Suprapubic skin (tissue), 4 donors: ENCODE measurements around the gene ERBIN. TPM values are rescaled to one million over a fixed set of nuclear protein-coding genes. Genes with fewer than 3 reads are reported as not detected.

ENCODE experiments used
- DNase-seq, 2 donors: peaks; one replicate each; pipeline ENCODE4 v3.0.0-alpha.2; 2019; ENCODE audit warnings: low spot score in 2 of 2
- H3K27ac ChIP-seq: fragments of 200-600 bp; sonication (generic); one replicate; pipeline ENCODE4 v1.5.1; 2019
- H3K27me3 ChIP-seq: fragments of 200-600 bp; sonication (generic); one replicate; pipeline ENCODE4 v1.5.1; 2019
- H3K36me3 ChIP-seq: fragments of 200-600 bp; sonication (generic); one replicate; pipeline ENCODE4 v1.5.1; 2019
- H3K4me1 ChIP-seq: fragments of 200-600 bp; sonication (generic); one replicate; pipeline ENCODE4 v1.5.1; 2019
- H3K4me3 ChIP-seq: fragments of 200-600 bp; sonication (generic); one replicate; pipeline ENCODE4 v1.5.1; 2019; ENCODE audit warnings: mild to moderate bottlenecking
- H3K9me3 ChIP-seq: fragments of 200-600 bp; sonication (generic); one replicate; pipeline ENCODE4 v1.5.1; 2019
- EP300 ChIP-seq: sonication (generic); formaldehyde crosslinking; IDR thresholded peaks from one replicate; pipeline ENCODE4 v1.6.1; 2017; ENCODE audit warnings: antibody characterized with exemption
- POLR2A ChIP-seq, 2 donors: fragments of 450-650 bp; IDR thresholded peaks; one replicate each; pipeline ENCODE4 v1.6.1; 2017; ENCODE audit warnings: antibody characterized with exemption in 2 of 2, mild to moderate bottlenecking in 2 of 2, moderate library complexity in 2 of 2
- POLR2AphosphoS5 ChIP-seq, 3 donors: sonication (generic); formaldehyde crosslinking; IDR thresholded peaks; one replicate each; pipeline ENCODE4 v1.6.1; 2017; ENCODE audit warnings: antibody characterized with exemption in 3 of 3
- WGBS: methylation state at CpG from one replicate; pipeline ENCODE4 v1.1.5; 2018; 5-methylcytosine and 5-hydroxymethylcytosine counted together
- total RNA-seq, 4 donors: library from RNA; depleted of rRNA; stranded (reverse); fragments of >200 nt; gene quantifications; one replicate each; pipeline ENCODE4 v1.1.0, GENCODE V29; 2016
- TF ChIP-seq, protein P1 (sequence below), 2 donors: fragments of 200-600 bp in 1 of 2; fragments of 450-650 bp in 1 of 2; sonication (generic) in 1 of 2; IDR thresholded peaks; one replicate each; pipeline ENCODE4 v1.5.1; 2016 to 2019; ENCODE audit warnings: antibody characterized with exemption in 2 of 2, mild to moderate bottlenecking in 1 of 2, moderate library complexity in 1 of 2

ERBIN gene
- total RNA-seq, 4 donors from 2014 or later = 84.6 to 141 (median 97.3) TPM

DNA sequence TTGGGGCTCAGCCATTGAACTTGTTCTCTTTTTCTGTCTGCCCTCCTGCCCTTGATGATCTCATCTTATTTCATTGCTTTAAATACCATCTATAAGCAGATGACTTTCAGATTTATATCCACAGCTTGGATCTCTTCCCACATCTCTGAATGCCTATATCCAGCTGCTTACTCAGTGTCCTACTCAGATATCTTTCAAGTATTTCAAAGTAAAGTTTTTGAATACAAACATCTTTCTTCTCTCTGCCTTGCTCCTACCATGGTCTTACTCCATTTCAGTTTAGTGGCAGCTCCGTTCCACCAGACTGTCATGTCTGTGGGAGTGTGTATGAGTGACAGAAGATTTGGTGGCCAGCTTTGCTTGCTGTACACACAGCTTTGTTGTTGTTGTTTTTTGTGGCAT, 59.7 kb downstream of the ERBIN start:
- H3K36me3 ChIP-seq = peaks cover 3% of the 10 kb centered on the region
- H3K9me3 ChIP-seq = no peaks in the 10 kb centered on the region
- peaks cover 16% of the 10 kb centered on the region for H3K4me1 ChIP-seq
- H3K27me3 ChIP-seq = no peaks in the 10 kb centered on the region
- H3K27ac ChIP-seq = no peak overlapping the region
- WGBS = 62% methylated on average over 1 of the region's 1 CpG
- H3K4me3 ChIP-seq = no peak overlapping the region
- DNase-seq = no peak
- TF ChIP-seq POLR2AphosphoS5 (IDR thresholded peaks at IDR 0.05) (no peak), EP300 (no peak), POLR2A (IDR thresholded peaks at IDR 0.05) (no peak)
- TF ChIP-seq, protein P1, sequence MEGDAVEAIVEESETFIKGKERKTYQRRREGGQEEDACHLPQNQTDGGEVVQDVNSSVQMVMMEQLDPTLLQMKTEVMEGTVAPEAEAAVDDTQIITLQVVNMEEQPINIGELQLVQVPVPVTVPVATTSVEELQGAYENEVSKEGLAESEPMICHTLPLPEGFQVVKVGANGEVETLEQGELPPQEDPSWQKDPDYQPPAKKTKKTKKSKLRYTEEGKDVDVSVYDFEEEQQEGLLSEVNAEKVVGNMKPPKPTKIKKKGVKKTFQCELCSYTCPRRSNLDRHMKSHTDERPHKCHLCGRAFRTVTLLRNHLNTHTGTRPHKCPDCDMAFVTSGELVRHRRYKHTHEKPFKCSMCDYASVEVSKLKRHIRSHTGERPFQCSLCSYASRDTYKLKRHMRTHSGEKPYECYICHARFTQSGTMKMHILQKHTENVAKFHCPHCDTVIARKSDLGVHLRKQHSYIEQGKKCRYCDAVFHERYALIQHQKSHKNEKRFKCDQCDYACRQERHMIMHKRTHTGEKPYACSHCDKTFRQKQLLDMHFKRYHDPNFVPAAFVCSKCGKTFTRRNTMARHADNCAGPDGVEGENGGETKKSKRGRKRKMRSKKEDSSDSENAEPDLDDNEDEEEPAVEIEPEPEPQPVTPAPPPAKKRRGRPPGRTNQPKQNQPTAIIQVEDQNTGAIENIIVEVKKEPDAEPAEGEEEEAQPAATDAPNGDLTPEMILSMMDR (IDR thresholded peaks at IDR 0.05) = no peak

DNA sequence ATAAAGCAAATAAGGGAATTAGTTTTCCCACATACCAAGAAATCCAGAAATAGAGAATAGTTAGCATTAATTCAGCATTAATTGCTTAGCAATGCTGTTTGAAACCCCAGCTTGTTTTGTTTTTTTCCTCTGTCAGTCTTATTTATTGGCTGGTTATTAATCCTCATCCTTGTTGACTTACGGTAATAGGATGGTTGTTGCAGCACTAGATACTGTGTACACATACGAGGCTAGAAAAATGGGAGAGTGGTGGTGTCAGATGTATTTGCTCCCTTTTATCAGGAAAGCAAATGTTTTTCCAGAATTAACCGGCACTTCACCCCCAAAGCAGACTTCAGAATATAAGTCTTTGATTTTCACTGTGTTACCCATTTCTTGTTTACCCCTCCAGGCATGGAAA, 60.4 kb downstream of the ERBIN start:
- no peak for TF ChIP-seq EP300
- no peak for TF ChIP-seq POLR2AphosphoS5 (IDR thresholded peaks at IDR 0.05)
- TF ChIP-seq POLR2A (IDR thresholded peaks at IDR 0.05) = no peak
- TF ChIP-seq, protein P1 (IDR thresholded peaks at IDR 0.05) = no peak
- H3K4me3 ChIP-seq = no peak overlapping the region
- 75% methylated on average over 3 of the region's 3 CpGs for WGBS
- H3K36me3 ChIP-seq = peaks cover 5% of the 10 kb centered on the region
- H3K27ac ChIP-seq = no peak overlapping the region
- no peak for DNase-seq
- no peaks in the 10 kb centered on the region for H3K9me3 ChIP-seq
- H3K4me1 ChIP-seq = peaks cover 16% of the 10 kb centered on the region
- no peaks in the 10 kb centered on the region for H3K27me3 ChIP-seq

DNA sequence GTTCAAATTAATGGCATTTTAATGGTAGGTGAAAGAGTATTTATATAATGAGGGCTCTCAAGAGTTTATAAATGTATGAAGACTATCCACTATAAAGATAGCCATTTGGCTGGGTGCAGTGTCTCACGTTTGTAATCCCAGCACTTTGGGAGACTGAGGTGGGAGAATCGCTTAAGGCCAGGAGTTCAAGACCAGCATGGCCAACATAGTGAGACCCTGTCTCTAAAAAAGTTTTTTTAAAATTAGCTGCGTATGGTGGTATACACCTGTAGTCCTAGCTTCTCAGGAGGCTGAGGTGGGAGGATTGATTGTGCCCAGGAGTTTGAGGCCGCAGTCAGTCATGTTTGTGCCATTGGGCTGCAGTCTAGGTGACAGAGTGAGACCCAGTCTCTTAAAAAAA, 61.6 kb downstream of the ERBIN start:
- TF ChIP-seq POLR2AphosphoS5 (IDR thresholded peaks at IDR 0.05) (no peak), EP300 (no peak), POLR2A (IDR thresholded peaks at IDR 0.05) (no peak)
- TF ChIP-seq, protein P1 (IDR thresholded peaks at IDR 0.05) = no peak
- DNase-seq = no peak
- no peaks in the 10 kb centered on the region for H3K9me3 ChIP-seq
- H3K36me3 ChIP-seq = peaks cover 14% of the 10 kb centered on the region
- no peak overlapping the region for H3K4me3 ChIP-seq
- 95% methylated on average over 4 of the region's 4 CpGs for WGBS
- no peak overlapping the region for H3K27ac ChIP-seq
- H3K4me1 ChIP-seq = peaks cover 16% of the 10 kb centered on the region
- no peaks in the 10 kb centered on the region for H3K27me3 ChIP-seq

DNA sequence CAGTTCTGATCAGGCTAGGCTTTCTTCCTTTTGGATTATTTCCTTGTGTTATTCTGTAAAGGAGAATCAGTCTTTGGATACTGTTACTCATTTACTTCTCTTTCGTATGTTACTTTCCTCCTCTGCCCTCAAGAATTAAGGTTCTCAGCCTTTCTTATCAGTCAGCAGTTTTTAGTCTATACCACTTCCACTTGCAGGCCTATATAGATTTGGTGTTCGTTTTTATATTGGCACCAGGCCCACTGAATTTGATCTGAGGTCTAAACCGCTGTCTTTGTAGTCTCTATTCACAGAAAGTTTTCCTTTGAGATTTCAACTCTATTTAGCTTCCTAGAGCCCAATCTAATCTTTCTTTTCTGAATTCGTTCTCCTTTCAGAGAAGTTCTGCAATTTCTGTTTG, 62.8 kb downstream of the ERBIN start:
- 83% methylated on average over 4 of the region's 4 CpGs for WGBS
- no peak for DNase-seq
- TF ChIP-seq EP300 = no peak
- no peak for TF ChIP-seq POLR2AphosphoS5 (IDR thresholded peaks at IDR 0.05)
- TF ChIP-seq, protein P1 (IDR thresholded peaks at IDR 0.05) = no peak
- no peak for TF ChIP-seq POLR2A (IDR thresholded peaks at IDR 0.05)

DNA sequence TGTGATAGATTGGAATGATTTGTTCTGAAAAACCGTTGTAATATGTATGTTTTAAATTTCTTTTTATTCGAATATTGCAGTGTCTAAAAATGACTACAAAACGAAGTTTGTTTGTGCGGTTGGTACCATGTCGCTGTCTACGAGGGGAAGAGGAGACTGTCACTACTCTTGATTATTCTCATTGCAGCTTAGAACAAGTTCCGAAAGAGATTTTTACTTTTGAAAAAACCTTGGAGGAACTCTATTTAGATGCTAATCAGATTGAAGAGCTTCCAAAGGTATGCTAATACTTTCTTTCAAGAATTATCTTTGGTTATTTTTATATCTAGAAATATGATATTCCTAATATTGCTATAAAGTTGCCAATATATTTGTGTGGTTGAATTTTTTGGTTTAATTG, 66.3 kb downstream of the ERBIN start:
- WGBS = 75% methylated on average over 7 of the region's 7 CpGs
- DNase-seq = no peak
- no peak for TF ChIP-seq POLR2A (IDR thresholded peaks at IDR 0.05)
- TF ChIP-seq, protein P1 (IDR thresholded peaks at IDR 0.05) = no peak
- TF ChIP-seq EP300 = no peak
- no peak for TF ChIP-seq POLR2AphosphoS5 (IDR thresholded peaks at IDR 0.05)
- H3K27me3 ChIP-seq = no peaks in the 10 kb centered on the region
- no peaks in the 10 kb centered on the region for H3K9me3 ChIP-seq
- H3K4me1 ChIP-seq = no peaks in the 10 kb centered on the region
- H3K36me3 ChIP-seq = peaks cover 26% of the 10 kb centered on the region
- no peak overlapping the region for H3K27ac ChIP-seq
- H3K4me3 ChIP-seq = no peak overlapping the region

More for the DNA sequence above, 62.8 kb downstream of the ERBIN start:
- H3K27ac ChIP-seq = no peak overlapping the region
- no peaks in the 10 kb centered on the region for H3K27me3 ChIP-seq
- no peak overlapping the region for H3K4me3 ChIP-seq
- peaks cover 10% of the 10 kb centered on the region for H3K4me1 ChIP-seq
- H3K36me3 ChIP-seq = peaks cover 14% of the 10 kb centered on the region
- no peaks in the 10 kb centered on the region for H3K9me3 ChIP-seq
